Common myeloid progenitor, CD34-positive (primary cell): ENCODE data around the gene PTPRM.

Source experiments
- CTCF ChIA-PET: fragments of 350-600 bp; sonication (Branson Sonifier 250); formaldehyde crosslinking; loops from one replicate; lab custom pipeline; 2021; ENCODE audit warnings: antibody characterized with exemption; lab: Charles Lee
- POLR2A ChIA-PET: fragments of 350-600 bp; sonication (Branson Sonifier 250); formaldehyde crosslinking; loops from one replicate; lab custom pipeline; 2021; ENCODE audit warnings: antibody characterized with exemption; lab: Charles Lee
- DNase-seq, 3 donors: peaks; one replicate each; pipeline versions ENCODE4 v3.0.0 to v3.0.0-alpha.2; 2013
- H3K27ac ChIP-seq, 2 experiments: 1 replicate in 1 of 2; 2 replicates in 1 of 2; pipeline ENCODE4 v1.7.0; 2013; ENCODE audit warnings: inconsistent platforms in 2 of 2, low read length in 2 of 2, mild to moderate bottlenecking in 2 of 2, low read depth in 1 of 2, moderate library complexity in 1 of 2; ENCODE audit not compliant: severe bottlenecking in 2 of 2, insufficient read depth in 1 of 2, poor library complexity in 1 of 2
- H3K27me3 ChIP-seq, 5 experiments: replicated peaks in 2 of 5; 1 replicate in 3 of 5; 2 replicates in 2 of 5; pipeline versions ENCODE4 v1.6.1 to v1.7.0; 2013; ENCODE audit warnings: low read length in 4 of 5, mild to moderate bottlenecking in 2 of 5, moderate library complexity in 2 of 5, inconsistent platforms in 1 of 5; ENCODE audit not compliant: insufficient read depth in 5 of 5, control insufficient read depth in 4 of 5
- H3K36me3 ChIP-seq, 4 experiments: 1 replicate in 2 of 4; 2 replicates in 2 of 4; pipeline versions ENCODE4 v1.6.1 to v1.7.0; 2013; ENCODE audit warnings: low read length in 3 of 4, control low read depth in 1 of 4, mild to moderate bottlenecking in 1 of 4; ENCODE audit not compliant: control insufficient read depth in 4 of 4, insufficient read depth in 4 of 4
- H3K4me1 ChIP-seq, 4 experiments: 1 replicate in 3 of 4; 2 replicates in 1 of 4; pipeline versions ENCODE4 v1.6.1 to v1.7.1; 2013; ENCODE audit warnings: low read length in 3 of 4, mild to moderate bottlenecking in 3 of 4, control low read depth in 1 of 4, inconsistent platforms in 1 of 4, moderate library complexity in 1 of 4; ENCODE audit not compliant: control insufficient read depth in 4 of 4, insufficient read depth in 4 of 4; ENCODE audit errors: control extremely low read depth in 1 of 4
- H3K4me3 ChIP-seq, 7 experiments: 1 replicate in 4 of 7; 2 replicates in 3 of 7; pipeline versions ENCODE4 v1.5.1 to v1.7.0; 2013; ENCODE audit warnings: mild to moderate bottlenecking in 7 of 7, low read length in 6 of 7, moderate library complexity in 6 of 7, inconsistent platforms in 2 of 7, low read depth in 2 of 7, control low read depth in 1 of 7; ENCODE audit not compliant: insufficient read depth in 4 of 7, control insufficient read depth in 1 of 7; ENCODE audit errors: extremely low read depth in 1 of 7
- H3K9me3 ChIP-seq, 5 experiments: 1 replicate in 4 of 5; 2 replicates in 1 of 5; pipeline versions ENCODE4 v1.6.1 to v1.7.1; 2013; ENCODE audit warnings: low read length in 4 of 5, mild to moderate bottlenecking in 2 of 5, inconsistent platforms in 1 of 5, low read depth in 1 of 5, moderate library complexity in 1 of 5; ENCODE audit not compliant: control insufficient read depth in 4 of 5, insufficient read depth in 2 of 5; ENCODE audit errors: control extremely low read depth in 1 of 5
- WGBS: methylation state at CpG from one replicate; pipeline ENCODE4 v1.1.5; 2013; ENCODE audit not compliant: insufficient coverage; 5-methylcytosine and 5-hydroxymethylcytosine counted together

PTPRM gene

DNA sequence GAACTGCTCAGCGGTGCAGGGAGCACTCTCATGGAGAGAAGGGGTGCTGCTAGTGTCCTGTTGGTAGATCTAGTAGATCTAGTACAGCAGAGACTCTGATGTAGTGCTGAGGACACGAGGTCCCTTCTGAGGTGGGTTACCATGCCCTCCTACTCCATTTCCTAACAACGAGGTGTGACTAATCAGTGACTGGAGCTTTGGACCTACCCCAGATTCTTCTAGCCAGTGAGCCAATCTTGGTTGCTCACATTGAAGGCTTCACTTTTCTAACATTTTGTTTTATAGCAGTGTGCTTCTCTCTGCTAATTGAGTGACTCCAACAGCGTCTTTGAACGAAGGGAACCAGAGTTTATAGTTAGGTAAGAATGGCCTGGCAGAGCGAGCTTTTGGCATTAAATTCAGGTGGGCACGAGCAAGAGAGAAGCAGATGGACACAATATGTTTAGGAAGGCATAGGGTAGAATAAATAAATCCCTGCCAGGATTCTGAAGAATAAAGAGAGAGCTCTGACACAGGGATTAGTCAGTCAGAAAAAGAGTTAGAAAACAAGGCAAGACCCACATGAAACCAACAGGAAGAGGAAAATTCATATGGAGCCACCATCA is 736.1 kb downstream of the PTPRM start:
- Histone ChIP-seq H3K4me1 (no peaks in the 10 kb centered on the region), H3K9me3 (no peaks in the 10 kb centered on the region), H3K27ac (no peak overlapping the region), H3K4me3 (no peak overlapping the region), H3K27me3 (no peaks in the 10 kb centered on the region), H3K36me3 (no peaks in the 10 kb centered on the region)
- ChIA-PET POLR2A (no interaction called here), CTCF (no interaction called here)
- no peak for DNase-seq
- 99% methylated on average over 6 of the region's 7 CpGs for WGBS

DNA sequence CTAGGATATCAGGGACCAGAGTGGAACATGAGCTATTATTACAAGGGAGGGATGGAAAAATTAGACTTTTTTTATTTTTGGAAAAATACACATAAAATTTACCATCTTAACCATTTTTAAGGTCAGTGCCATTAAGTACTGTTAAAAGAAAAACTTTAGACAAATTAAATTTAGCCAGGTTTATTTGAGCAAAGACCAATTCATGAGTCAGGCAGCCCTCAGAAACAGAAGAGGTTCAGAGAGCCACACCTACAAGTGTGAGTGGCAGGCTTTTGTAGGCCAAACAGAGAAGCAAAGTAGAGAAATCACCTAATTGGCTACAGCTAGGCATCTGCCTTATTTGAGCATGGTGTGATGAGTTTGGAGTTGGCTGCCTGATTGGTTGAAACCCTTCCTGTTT is 740.8 kb downstream of the PTPRM start:
- no peak overlapping the region for H3K4me3 ChIP-seq
- ChIA-PET POLR2A (no interaction called here), CTCF (interaction anchor here (0.9 to 1.1 kb wide), 2 partner anchors 8 to 30 kb away, joined by 3 to 5 read pairs; no protein-coding TSS in a partner anchor)
- H3K27ac ChIP-seq = no peak overlapping the region
- no peaks in the 10 kb centered on the region for H3K4me1 ChIP-seq
- DNase-seq = no peak
- no peaks in the 10 kb centered on the region for H3K9me3 ChIP-seq
- H3K36me3 ChIP-seq = no peaks in the 10 kb centered on the region
- no peaks in the 10 kb centered on the region for H3K27me3 ChIP-seq

DNA sequence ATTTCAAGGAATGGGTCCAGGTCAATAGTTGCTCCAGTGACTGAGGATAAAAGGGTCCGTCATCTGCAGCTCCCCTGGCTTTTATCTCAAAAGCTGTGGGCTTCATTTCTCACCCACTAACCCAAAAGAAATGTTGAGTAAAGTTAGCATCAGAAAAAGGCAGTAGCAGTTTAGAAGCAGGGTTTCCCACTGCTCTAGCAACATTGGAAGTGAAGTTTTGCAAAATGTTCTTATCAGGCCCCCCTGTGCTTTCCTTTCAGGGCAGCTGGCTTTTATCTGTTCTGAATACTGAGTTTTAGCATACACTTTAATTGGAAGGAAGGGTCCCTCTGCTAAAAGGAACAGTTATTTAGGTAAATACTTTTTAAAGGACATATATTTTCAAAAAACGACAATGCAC is 745.9 kb downstream of the PTPRM start:
- no CpG with 5 or more reads among the region's 2 CpGs for WGBS
- no peak overlapping the region for H3K27ac ChIP-seq
- CTCF ChIA-PET = no interaction called here

DNA sequence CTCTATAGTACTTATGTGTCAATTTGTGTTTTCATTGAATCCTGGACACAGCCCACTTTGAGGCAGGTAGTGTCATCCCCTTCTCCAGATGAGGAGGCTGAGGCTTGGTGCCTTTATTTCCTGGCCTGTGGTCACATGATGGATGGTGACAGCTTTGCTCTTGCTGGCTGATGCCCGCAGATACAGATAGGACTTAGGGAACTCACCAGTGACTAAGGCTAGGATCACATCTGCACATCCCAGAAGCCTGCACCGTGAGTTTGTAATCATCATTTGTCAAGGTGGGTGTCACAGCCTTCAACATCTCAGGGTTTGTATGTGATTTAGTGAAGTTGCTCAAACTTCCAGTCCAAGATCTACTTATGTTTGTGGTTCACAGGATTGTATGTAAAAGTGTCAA is 747.0 kb downstream of the PTPRM start:
- DNase-seq = no peak
- Histone ChIP-seq H3K9me3 (no peaks in the 10 kb centered on the region), H3K4me3 (no peak overlapping the region), H3K4me1 (no peaks in the 10 kb centered on the region), H3K36me3 (peaks cover 0 to 2% (median 0%) of the 10 kb centered on the region in 4 experiments), H3K27me3 (no peaks in the 10 kb centered on the region), H3K27ac (no peak overlapping the region)
- 79% methylated on average over 2 of the region's 2 CpGs for WGBS
- ChIA-PET CTCF (no interaction called here), POLR2A (no interaction called here)

More for the DNA sequence above, 745.9 kb downstream of the PTPRM start:
- Histone ChIP-seq H3K27me3 (no peaks in the 10 kb centered on the region), H3K36me3 (peaks cover 0 to 2% (median 0%) of the 10 kb centered on the region in 4 experiments), H3K4me3 (no peak overlapping the region), H3K9me3 (no peaks in the 10 kb centered on the region), H3K4me1 (no peaks in the 10 kb centered on the region)
- POLR2A ChIA-PET = no interaction called here
- DNase-seq = no peak

DNA sequence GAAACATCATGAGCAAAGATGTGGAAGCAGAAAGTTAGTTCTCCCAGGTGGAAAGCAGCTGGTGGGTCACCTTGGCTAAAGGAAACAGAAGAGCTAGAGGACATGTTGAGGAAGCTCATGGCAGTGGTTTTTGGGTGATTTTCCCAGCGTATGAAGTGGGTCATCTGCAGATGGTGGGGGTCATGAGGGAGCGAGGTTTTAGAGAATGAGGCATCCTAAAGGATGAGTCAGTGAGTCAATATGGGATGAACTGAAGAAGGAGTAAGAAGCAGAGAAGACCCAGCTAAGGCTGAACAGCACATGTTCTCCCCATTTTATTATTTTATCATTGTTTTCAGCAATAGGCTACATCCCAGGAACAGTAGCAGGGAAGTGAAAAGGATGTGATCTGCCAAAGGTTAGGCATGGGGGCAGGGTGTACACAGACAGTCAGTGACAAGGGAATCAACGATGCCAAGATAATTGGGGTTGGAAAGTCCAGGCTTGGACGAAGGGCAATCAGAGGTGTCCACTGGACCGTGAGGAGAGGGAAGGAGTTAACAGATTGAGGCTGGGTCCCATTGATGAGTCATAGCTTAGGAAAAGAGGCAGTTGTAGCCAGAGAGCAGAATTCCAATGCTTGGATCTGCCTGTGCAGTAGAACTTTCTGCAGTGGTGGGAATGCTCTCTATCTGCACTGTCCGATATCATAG is 752.8 kb downstream of the PTPRM start:
- ChIA-PET CTCF (interaction anchor here (1.1 to 1.3 kb wide), 2 partner anchors 10 to 11 kb away, joined by 3 to 5 read pairs; no protein-coding TSS in a partner anchor), POLR2A (no interaction called here)
- WGBS = 97% methylated on average over 5 of the region's 6 CpGs
- Histone ChIP-seq H3K36me3 (peaks cover 0 to 5% (median 0%) of the 10 kb centered on the region in 4 experiments), H3K27ac (no peak overlapping the region), H3K4me3 (no peak overlapping the region), H3K4me1 (no peaks in the 10 kb centered on the region), H3K9me3 (no peaks in the 10 kb centered on the region), H3K27me3 (no peaks in the 10 kb centered on the region)
- no peak for DNase-seq

DNA sequence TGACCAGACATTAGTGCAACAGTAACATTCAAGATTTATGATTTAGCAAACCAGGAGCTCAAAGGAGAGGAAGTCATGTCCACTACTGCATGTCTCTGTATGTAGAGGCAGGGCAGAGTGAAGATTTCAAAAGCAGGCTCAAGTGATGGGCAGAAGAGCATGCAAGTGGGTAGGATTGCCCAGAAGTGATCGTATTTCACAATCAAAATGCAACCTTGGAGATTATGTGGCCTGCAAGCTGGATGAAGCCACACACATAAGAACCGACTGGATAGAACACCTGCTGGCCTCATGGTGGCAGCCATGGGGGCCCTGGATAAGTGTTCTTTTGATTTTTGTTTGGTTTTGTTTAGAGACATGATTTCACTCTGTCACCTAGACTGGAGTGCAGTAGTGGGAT is 755.4 kb downstream of the PTPRM start:
- CTCF ChIA-PET = no interaction called here
- peaks cover 0 to 3% (median 0%) of the 10 kb centered on the region in 4 experiments for H3K36me3 ChIP-seq
- H3K9me3 ChIP-seq = peaks cover 0 to 2% (median 0%) of the 10 kb centered on the region in 5 experiments
- no peak overlapping the region for H3K27ac ChIP-seq
- no peak overlapping the region for H3K4me3 ChIP-seq
- WGBS = 95% methylated on average over 2 of the region's 2 CpGs
- no peak for DNase-seq
- H3K27me3 ChIP-seq = no peaks in the 10 kb centered on the region
- no peaks in the 10 kb centered on the region for H3K4me1 ChIP-seq
- POLR2A ChIA-PET = no interaction called here

DNA sequence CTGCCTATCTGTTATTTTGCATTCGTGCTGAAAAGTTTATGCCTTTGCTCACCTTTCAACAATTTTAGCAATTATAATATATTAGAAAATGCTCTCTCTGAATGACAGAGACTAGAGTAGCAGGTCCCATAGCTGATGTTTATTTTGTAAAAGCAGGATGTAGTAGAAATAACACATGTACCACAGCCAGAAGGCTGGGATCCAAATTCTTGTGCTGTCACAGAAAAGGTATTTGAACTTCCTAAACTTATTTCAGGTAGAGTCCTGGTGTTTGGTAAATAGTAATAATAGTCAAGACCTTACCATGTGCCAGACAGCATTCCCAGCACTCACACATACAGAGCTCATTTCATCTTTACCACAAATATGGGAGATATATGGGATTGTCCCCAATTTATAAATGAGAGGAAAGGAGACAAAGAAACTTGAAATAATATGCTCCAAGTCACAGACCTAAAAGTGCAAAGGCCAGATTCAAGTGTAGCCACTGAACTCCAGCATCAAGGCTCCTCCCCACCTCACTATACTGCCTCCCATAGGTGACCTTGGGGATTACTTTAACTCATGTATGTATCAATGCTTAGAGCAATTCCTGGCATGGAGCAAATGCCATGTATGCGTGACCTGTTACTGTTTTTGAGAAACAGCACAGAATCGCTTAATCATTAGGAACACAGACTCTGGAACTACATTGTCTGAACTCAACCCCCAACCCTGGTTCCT is 757.4 kb downstream of the PTPRM start:
- Histone ChIP-seq H3K4me1 (peaks cover 0 to 3% (median 0%) of the 10 kb centered on the region in 4 experiments), H3K27me3 (no peaks in the 10 kb centered on the region), H3K9me3 (peaks cover 0 to 2% (median 0%) of the 10 kb centered on the region in 5 experiments), H3K36me3 (peaks cover 0 to 1% (median 0%) of the 10 kb centered on the region in 4 experiments), H3K4me3 (no peak overlapping the region), H3K27ac (no peak overlapping the region)
- ChIA-PET POLR2A (no interaction called here), CTCF (no interaction called here)
- DNase-seq = no peak
- WGBS = 100% methylated on average over 2 of the region's 3 CpGs
